GM12878 (cell line): ENCODE results near the gene LKAAEAR1. TPM values are rescaled to one million over a fixed set of nuclear protein-coding genes. Genes with fewer than 3 reads are reported as not detected.

Source experiments
- ATAC-seq: fragments of 200-7000 bp; cut with Tn5 transposase; 3 replicates; pipeline ENCODE4 v1.9.1; 2020; ENCODE audit warnings: mild to moderate bottlenecking, moderate library complexity
- BruUV-seq: library from RNA; stranded (reverse); fragments of 400-500 nt; replicated peaks from 2 replicates; lab custom pipeline; 2021; lab: Mats Ljungman, UMichigan
- CTCF ChIA-PET: fragments of 300-600 bp; sonication (Branson Sonifier 250); formaldehyde crosslinking; extraction: SDS; loops from one replicate; lab custom pipeline; 2021; ENCODE audit warnings: inconsistent platforms; lab: Yijun Ruan, JAX
- POLR2A ChIA-PET: fragments of 350-600 bp; formaldehyde crosslinking; extraction: SDS; loops from one replicate; lab custom pipeline; 2021; ENCODE audit warnings: inconsistent platforms; lab: Charles Lee
- RAD21 ChIA-PET: fragments of 300-600 bp; sonication (Branson Sonifier 250); formaldehyde crosslinking; loops from one replicate; lab custom pipeline; 2023; ENCODE audit warnings: antibody characterized with exemption; ENCODE audit not compliant: unreplicated experiment; lab: Charles Lee
- SMC1A ChIA-PET: fragments of 300-600 bp; sonication (Branson Sonifier 250); formaldehyde crosslinking; loops from one replicate; lab custom pipeline; 2023; ENCODE audit not compliant: unreplicated experiment, uncharacterized antibody; lab: Charles Lee
- DNase-seq: peaks from one replicate; pipeline ENCODE4 v3.0.0-alpha.2; 2011; ENCODE audit warnings: low read depth, low spot score
- FAIRE-seq: peaks from 3 replicates; lab custom pipeline; 2011; peaks lifted over from hg19 to GRCh38; lab: Jason Lieb, UNC
- H2AFZ ChIP-seq: 2 replicates; pipeline ENCODE4 v1.6.0; 2011; ENCODE audit warnings: low read depth, low read length, control low read depth; ENCODE audit not compliant: control insufficient read depth
- H3K27ac ChIP-seq: 2 replicates; pipeline ENCODE4 v1.5.1; 2011; ENCODE audit warnings: control low read depth; ENCODE audit not compliant: control insufficient read depth, insufficient read depth
- H3K27me3 ChIP-seq, 2 experiments: replicated peaks in 1 of 2; 2 replicates each; pipeline versions ENCODE4 v1.6.0 to v1.6.1; 2011; ENCODE audit warnings: low read length in 1 of 2; ENCODE audit not compliant: control insufficient read depth in 2 of 2, insufficient read depth in 2 of 2
- H3K36me3 ChIP-seq, 2 experiments: 2 replicates each; pipeline ENCODE4 v1.5.1; 2011; ENCODE audit warnings: low read length in 1 of 2; ENCODE audit not compliant: control insufficient read depth in 2 of 2, insufficient read depth in 2 of 2
- H3K4me1 ChIP-seq: 2 replicates; pipeline ENCODE4 v1.6.1; 2011; ENCODE audit warnings: mild to moderate bottlenecking, low read length, moderate library complexity, mixed read lengths; ENCODE audit not compliant: control insufficient read depth, insufficient read depth
- H3K4me2 ChIP-seq: 2 replicates; pipeline ENCODE4 v1.6.0; 2011; ENCODE audit warnings: control low read depth; ENCODE audit not compliant: control insufficient read depth, insufficient read depth
- H3K4me3 ChIP-seq: fragments of 200-600 bp; sonication (generic); 2 replicates; pipeline ENCODE4 v1.5.1; 2016
- H3K79me2 ChIP-seq: 2 replicates; pipeline ENCODE4 v1.6.0; 2011; ENCODE audit warnings: low read length; ENCODE audit not compliant: control insufficient read depth, insufficient read depth
- H3K9ac ChIP-seq: 2 replicates; pipeline ENCODE4 v1.8.0; 2011; ENCODE audit warnings: low read length, control low read depth, mixed read lengths; ENCODE audit not compliant: control insufficient read depth, insufficient read depth
- H3K9me3 ChIP-seq: replicated peaks from 3 replicates; pipeline ENCODE4 v1.5.1; 2011; ENCODE audit warnings: mild to moderate bottlenecking, low read length; ENCODE audit not compliant: control insufficient read depth, insufficient read depth
- H4K20me1 ChIP-seq: 2 replicates; pipeline ENCODE4 v1.6.0; 2011; ENCODE audit not compliant: control insufficient read depth, insufficient read depth
- ATF2 ChIP-seq: IDR thresholded peaks from 2 replicates; pipeline ENCODE4 v1.6.1; 2012; ENCODE audit warnings: low read length, inconsistent platforms
- CTCF ChIP-seq, 3 experiments: IDR thresholded peaks in 2 of 3; conservative IDR thresholded peaks in 1 of 3; 2 replicates each; pipeline ENCODE4 v1.5.1; 2011; ENCODE audit warnings: low read depth in 3 of 3, low read length in 3 of 3, mild to moderate bottlenecking in 3 of 3, control low read depth in 2 of 3, moderate library complexity in 2 of 3, inconsistent platforms in 1 of 3, mixed read lengths in 1 of 3; ENCODE audit not compliant: control insufficient read depth in 2 of 3, insufficient read depth in 1 of 3; ENCODE audit errors: extremely low read depth in 1 of 3
- MTA3 ChIP-seq: IDR thresholded peaks from 2 replicates; pipeline ENCODE4 v1.6.1; 2012; ENCODE audit warnings: low read length, inconsistent platforms, borderline replicate concordance
- RAD21 ChIP-seq: IDR thresholded peaks from 2 replicates; pipeline ENCODE4 v1.6.1; 2011; ENCODE audit warnings: mild to moderate bottlenecking, low read depth, low read length, moderate library complexity; ENCODE audit not compliant: insufficient read depth
- SIX5 ChIP-seq: IDR thresholded peaks from 2 replicates; pipeline ENCODE4 v1.6.1; 2011; ENCODE audit warnings: mild to moderate bottlenecking, low read depth, low read length, moderate library complexity; ENCODE audit not compliant: severe bottlenecking
- SKIL ChIP-seq: fragments of 450-650 bp; IDR thresholded peaks from 2 replicates; pipeline ENCODE4 v1.6.1; 2017; ENCODE audit warnings: mild to moderate bottlenecking, low read depth, inconsistent platforms; ENCODE audit not compliant: poor library complexity, severe bottlenecking
- SMARCA5 ChIP-seq: fragments of 450-650 bp; IDR thresholded peaks from 2 replicates; pipeline ENCODE4 v1.6.1; 2017; ENCODE audit warnings: mild to moderate bottlenecking
- SMC3 ChIP-seq: IDR thresholded peaks from 2 replicates; pipeline ENCODE4 v1.6.1; 2011; ENCODE audit warnings: low read length, improper control_type of control experiment, borderline replicate concordance
- TCF12 ChIP-seq: IDR thresholded peaks from 2 replicates; pipeline ENCODE4 v1.6.1; 2011; ENCODE audit warnings: low read depth, mild to moderate bottlenecking, low read length
- WGBS: methylation state at CpG from one replicate; pipeline ENCODE4 v1.1.6; 2016; ENCODE audit warnings: low lambda C conversion rate; ENCODE audit not compliant: insufficient replicate concordance, insufficient coverage; ENCODE audit errors: missing lambda C conversion rate; 5-methylcytosine and 5-hydroxymethylcytosine counted together
- in situ Hi-C: fragments of 300-500 bp; cut with MboI; formaldehyde crosslinking; loops from 9 replicates; pipeline ENCODE4 v1.14.3; 2018; ENCODE audit warnings: mixed read lengths
- intact Hi-C: fragments of 100-400 bp; cut with micrococcal nuclease; formaldehyde crosslinking; loops from one replicate; pipeline ENCODE4 v1.14.2; 2022; ENCODE audit not compliant: unreplicated experiment
- polyA plus RNA-seq, 11 experiments: library from polyadenylated mRNA; depleted of rRNA in 4 of 11; unstranded in 6 of 11; stranded (reverse) in 5 of 11; fragments of >200 nt; fragmentation: Nextera tagmentation in 4 of 11; fragmentation: Illumina TruSeq in 1 of 11; extraction: Ambion mirVana in 4 of 11; extraction: Trizol in 1 of 11; gene quantifications; 1 replicate in 1 of 11; 2 replicates in 10 of 11; pipeline versions ENCODE4 v1.2.1 to v1.2.3, GENCODE V29; 2011 to 2016; ENCODE audit warnings: inconsistent platforms in 2 of 11, missing spikeins in 2 of 11, low read depth in 1 of 11
- total RNA-seq, 4 experiments: library from RNA; depleted of rRNA in 3 of 4; stranded (reverse); fragments of >200 nt in 3 of 4; fragmentation: Illumina TruSeq in 1 of 4; extraction: Trizol in 1 of 4; gene quantifications; 2 replicates each; pipeline versions ENCODE4 v1.2.1 to v1.2.3, GENCODE V29; 2013 to 2021

LKAAEAR1 gene
- total and polyA plus RNA-seq, 10 of the 15 experiments (the other 5 are each of a cell fraction or from before 2014, with no cell fraction given) = not detected

GRCh38 chr20:64053841-64054661 lies 30.1 kb downstream of the LKAAEAR1 start:
- no peak overlapping the region for H3K4me3 ChIP-seq
- no peaks in the 10 kb centered on the region for H4K20me1 ChIP-seq
- H3K9ac ChIP-seq = no peak overlapping the region
- intact Hi-C loops (loop anchor here (10.0 kb wide), 1 partner anchor 189 kb away; the partner anchor contains the start of genes ABHD16B and TPD52L2), in situ Hi-C loops (no loop called here)
- 17% methylated on average over 17 of the region's 17 CpGs for WGBS
- H3K27me3 ChIP-seq = peaks cover 3 to 8% of the 10 kb centered on the region in 2 experiments; a peak in 3 of 4 replicates
- no TSS peak for BruUV-seq
- DNase-seq (no peak), FAIRE-seq (no peak), ATAC-seq (peak; percentile 41)
- ChIA-PET POLR2A (interaction anchor here (0.7 to 2.0 kb wide), 5 partner anchors 8 to 17 kb away, joined by 3 to 6 read pairs (median 4); no protein-coding TSS in a partner anchor), SMC1A (interaction anchor here (1.1 to 1.8 kb wide), 4 partner anchors 9 to 74 kb away, joined by 3 to 9 read pairs (median 4); partner anchors contain the start of genes PRPF6 and TCEA2), CTCF (interaction anchor here (0.7 to 9.2 kb wide), 9 partner anchors 12 to 268 kb away, joined by 3 to 108 read pairs (median 9); partner anchors contain the start of genes PRPF6 and SAMD10), RAD21 (interaction anchor here (0.6 to 7.1 kb wide), 10 partner anchors 10 to 1409 kb away, joined by 3 to 78 read pairs (median 3); partner anchors contain the start of genes PTK6 and RGS19)
- H3K9me3 ChIP-seq = no peaks in the 10 kb centered on the region
- H3K4me2 ChIP-seq = no peak overlapping the region
- no peak overlapping the region; the same call in 1 of the 2 replicates for H2AFZ ChIP-seq
- TF ChIP-seq MTA3 (no peak), CTCF (IDR thresholded peaks at IDR 0.05 in 2 of 3, conservative IDR thresholded peaks at IDR 0.05 in 1 of 3; ENCODE audit: control insufficient read depth in 2 of 3, extremely low read depth in 1 of 3, insufficient read depth in 1 of 3, low read depth in 3 of 3, low read length in 3 of 3) (peak; percentile 44 to 54 (median 47); a peak in 4 of 6 replicates), SMARCA5 (0 out of 2 replicates have a peak, but pooled peaks have one; percentile 27), TCF12 (0 out of 2 replicates have a peak, but pooled peaks have one; percentile 29), SMC3 (peak; percentile 46; the same call in 1 of the 2 replicates), ATF2 (no peak), SIX5 (no peak), SKIL (no peak), RAD21 (peak; percentile 49; the same call in 1 of the 2 replicates)
- no peak overlapping the region for H3K27ac ChIP-seq
- H3K79me2 ChIP-seq = no peaks in the 10 kb centered on the region; the same call in none of the 2 replicates
- H3K4me1 ChIP-seq = peaks cover 48% of the 10 kb centered on the region
- no peaks in the 10 kb centered on the region for H3K36me3 ChIP-seq
